HepG2 (cell line): ENCODE data around the gene ADIPOR2. TPM values are rescaled to one million over a fixed set of nuclear protein-coding genes. Genes with fewer than 3 reads are reported as not detected.

Experiments used
- CREM ChIP-seq, 2 experiments: sonication (generic) in 1 of 2; formaldehyde crosslinking in 1 of 2; IDR thresholded peaks; 2 replicates each; pipeline versions ENCODE4 v1.4.0 to v1.6.1; 2016 to 2020; ENCODE audit warnings: antibody characterized with exemption in 1 of 2, mild to moderate bottlenecking in 1 of 2, missing genetic modification reagents in 1 of 2
- EP300 ChIP-seq, 3 experiments: sonication (generic) in 1 of 3; formaldehyde crosslinking in 1 of 3; IDR thresholded peaks; 2 replicates each; pipeline versions ENCODE4 v1.5.1 to v1.6.1; 2011 to 2020; ENCODE audit warnings: low read depth in 2 of 3, low read length in 2 of 3, borderline replicate concordance in 1 of 3, improper control_type of control experiment in 1 of 3, mild to moderate bottlenecking in 1 of 3, missing genetic modification reagents in 1 of 3, moderate library complexity in 1 of 3
- FOXA1 ChIP-seq, 2 experiments: fragments of 450-650 bp in 1 of 2; sonication (generic) in 1 of 2; formaldehyde crosslinking in 1 of 2; IDR thresholded peaks; 2 replicates each; pipeline versions ENCODE4 v1.4.0 to v1.6.1; 2016 to 2020; ENCODE audit warnings: missing genetic modification reagents in 1 of 2
- FOXO1 ChIP-seq: sonication (generic); formaldehyde crosslinking; IDR thresholded peaks from 2 replicates; pipeline ENCODE4 v1.4.0; 2020; ENCODE audit warnings: missing genetic modification reagents
- GATAD2A ChIP-seq: IDR thresholded peaks from 2 replicates; pipeline ENCODE4 v1.6.1; 2016
- GFI1 ChIP-seq: sonication (generic); formaldehyde crosslinking; IDR thresholded peaks from 2 replicates; pipeline ENCODE4 v1.5.0; 2020; ENCODE audit warnings: missing genetic modification reagents, mild to moderate bottlenecking, borderline replicate concordance
- HDAC2 ChIP-seq: sonication (generic); formaldehyde crosslinking; IDR thresholded peaks from 2 replicates; pipeline ENCODE4 v1.4.0; 2020; ENCODE audit warnings: missing genetic modification reagents
- ISL2 ChIP-seq: sonication (generic); formaldehyde crosslinking; IDR thresholded peaks from 2 replicates; pipeline ENCODE4 v1.5.0; 2020; ENCODE audit warnings: missing genetic modification reagents
- KAT7 ChIP-seq: IDR thresholded peaks from 2 replicates; pipeline ENCODE4 v1.6.1; 2018; ENCODE audit warnings: borderline replicate concordance, missing compliant biosample characterization
- KDM1A ChIP-seq: IDR thresholded peaks from 2 replicates; pipeline ENCODE4 v1.6.1; 2016; ENCODE audit warnings: missing compliant biosample characterization
- KDM6A ChIP-seq: IDR thresholded peaks from 2 replicates; pipeline ENCODE4 v1.6.1; 2016; ENCODE audit warnings: low read depth
- MXD4 ChIP-seq: IDR thresholded peaks from 2 replicates; pipeline ENCODE4 v1.6.1; 2016; ENCODE audit warnings: mild to moderate bottlenecking, missing biosample characterization, missing genetic modification reagents
- NR3C1 ChIP-seq: sonication (generic); formaldehyde crosslinking; IDR thresholded peaks from 2 replicates; pipeline ENCODE4 v1.4.0; 2020; ENCODE audit warnings: missing genetic modification reagents
- PATZ1 ChIP-seq: sonication (generic); formaldehyde crosslinking; IDR thresholded peaks from 2 replicates; pipeline ENCODE4 v1.4.0; 2020; ENCODE audit warnings: missing genetic modification reagents
- RXRB ChIP-seq: IDR thresholded peaks from 2 replicates; pipeline ENCODE4 v1.6.1; 2016; ENCODE audit warnings: borderline replicate concordance, missing genetic modification reagents, missing compliant biosample characterization
- SIX1 ChIP-seq: sonication (generic); formaldehyde crosslinking; IDR thresholded peaks from 2 replicates; pipeline ENCODE4 v1.4.0; 2020; ENCODE audit warnings: missing genetic modification reagents, borderline replicate concordance
- THRA ChIP-seq: sonication (generic); formaldehyde crosslinking; IDR thresholded peaks from 2 replicates; pipeline ENCODE4 v1.4.0; 2020; ENCODE audit warnings: missing genetic modification reagents, borderline replicate concordance
- ZFP36L1 ChIP-seq: sonication (generic); formaldehyde crosslinking; IDR thresholded peaks from 2 replicates; pipeline ENCODE4 v1.8.0; 2022; ENCODE audit warnings: mild to moderate bottlenecking, missing genetic modification reagents, moderate library complexity
- ZKSCAN8 ChIP-seq: IDR thresholded peaks from 2 replicates; pipeline ENCODE4 v1.6.1; 2016; ENCODE audit warnings: borderline replicate concordance, missing genetic modification reagents, missing compliant biosample characterization
- ZMYM4 ChIP-seq: sonication (generic); formaldehyde crosslinking; IDR thresholded peaks from 2 replicates; pipeline ENCODE4 v1.8.1; 2023; ENCODE audit warnings: mild to moderate bottlenecking, missing genetic modification reagents
- ZNF205 ChIP-seq: IDR thresholded peaks from 2 replicates; pipeline ENCODE4 v1.6.1; 2018; ENCODE audit warnings: missing biosample characterization, missing genetic modification reagents
- ZNF331 ChIP-seq: sonication (generic); formaldehyde crosslinking; IDR thresholded peaks from 2 replicates; pipeline ENCODE4 v1.4.0; 2020; ENCODE audit warnings: missing genetic modification reagents
- polyA plus RNA-seq, 8 experiments: library from polyadenylated mRNA; depleted of rRNA in 3 of 8; stranded (reverse) in 7 of 8; unstranded in 1 of 8; fragments of >200 nt; fragmentation: Illumina TruSeq in 4 of 8; extraction: Trizol in 4 of 8; gene quantifications; 2 replicates each; pipeline versions ENCODE4 v1.2.1 to v1.2.3, GENCODE V29; 2011 to 2016; ENCODE audit warnings: low read depth in 4 of 8, missing spikeins in 1 of 8, mixed read lengths in 1 of 8; ENCODE audit not compliant: insufficient read depth in 1 of 8
- total RNA-seq, 5 experiments: library from RNA; depleted of rRNA; stranded (reverse); fragments of >200 nt; fragmentation: Illumina TruSeq; extraction: Trizol; gene quantifications; 2 replicates each; pipeline ENCODE4 v1.2.3, GENCODE V29; 2016; ENCODE audit warnings: low read depth in 1 of 5
- TF ChIP-seq, protein P1 (sequence below): sonication (generic); formaldehyde crosslinking; IDR thresholded peaks from 2 replicates; pipeline ENCODE4 v1.4.0; 2020; ENCODE audit warnings: missing genetic modification reagents
- TF ChIP-seq, protein P2 (sequence below): sonication (generic); formaldehyde crosslinking; IDR thresholded peaks from 2 replicates; pipeline ENCODE4 v1.4.0; 2020; ENCODE audit warnings: missing genetic modification reagents

Gene ADIPOR2
- total and polyA plus RNA-seq, 2 of the 13 experiments (the other 11 are each of a cell fraction or from before 2014, with no cell fraction given): 35.2 to 52.2 TPM

DNA sequence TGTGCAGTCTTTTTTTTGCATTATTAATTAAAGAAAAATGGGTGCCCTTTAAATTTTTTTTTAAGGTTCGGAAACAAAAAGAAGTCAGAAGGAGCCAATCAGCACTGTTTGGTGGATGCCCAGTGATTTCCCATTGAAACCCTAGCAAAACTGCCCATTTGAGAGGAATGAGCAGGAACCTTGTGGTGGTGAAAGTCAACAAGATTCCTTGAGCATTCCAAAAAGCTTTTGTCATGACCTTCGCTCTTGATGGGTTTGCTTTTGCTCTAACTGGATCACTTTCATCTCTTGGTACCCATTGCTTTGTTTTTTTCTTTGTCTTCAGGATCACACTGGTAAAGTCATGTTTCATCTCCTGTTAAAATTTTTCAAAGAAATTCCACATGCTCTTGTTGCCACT is 54.1 kb downstream of the ADIPOR2 start (continued):
- TF ChIP-seq, protein P1, sequence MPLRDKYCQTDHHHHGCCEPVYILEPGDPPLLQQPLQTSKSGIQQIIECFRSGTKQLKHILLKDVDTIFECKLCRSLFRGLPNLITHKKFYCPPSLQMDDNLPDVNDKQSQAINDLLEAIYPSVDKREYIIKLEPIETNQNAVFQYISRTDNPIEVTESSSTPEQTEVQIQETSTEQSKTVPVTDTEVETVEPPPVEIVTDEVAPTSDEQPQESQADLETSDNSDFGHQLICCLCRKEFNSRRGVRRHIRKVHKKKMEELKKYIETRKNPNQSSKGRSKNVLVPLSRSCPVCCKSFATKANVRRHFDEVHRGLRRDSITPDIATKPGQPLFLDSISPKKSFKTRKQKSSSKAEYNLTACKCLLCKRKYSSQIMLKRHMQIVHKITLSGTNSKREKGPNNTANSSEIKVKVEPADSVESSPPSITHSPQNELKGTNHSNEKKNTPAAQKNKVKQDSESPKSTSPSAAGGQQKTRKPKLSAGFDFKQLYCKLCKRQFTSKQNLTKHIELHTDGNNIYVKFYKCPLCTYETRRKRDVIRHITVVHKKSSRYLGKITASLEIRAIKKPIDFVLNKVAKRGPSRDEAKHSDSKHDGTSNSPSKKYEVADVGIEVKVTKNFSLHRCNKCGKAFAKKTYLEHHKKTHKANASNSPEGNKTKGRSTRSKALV: 0 out of 2 replicates have a peak, but pooled peaks have one; percentile 29
- TF ChIP-seq EP300 (IDR thresholded peaks at IDR 0.05; ENCODE audit: low read depth in 2 of 2, low read length in 2 of 2): peak in 1 of 2 experiments; percentile 87; a peak in 2 of 4 replicates
- TF ChIP-seq EP300 (CRISPR knock-in tag; IDR thresholded peaks at IDR 0.05; ENCODE audit: borderline replicate concordance): peak; percentile 79
- peak; percentile 88 for TF ChIP-seq ISL2 (CRISPR knock-in tag)
- no peak for TF ChIP-seq NR3C1 (CRISPR knock-in tag)
- peak; percentile 52; the same call in 1 of the 2 replicates for TF ChIP-seq GFI1 (CRISPR knock-in tag)
- TF ChIP-seq FOXA1 (IDR thresholded peaks at IDR 0.05): no peak
- TF ChIP-seq FOXA1 (CRISPR knock-in tag; IDR thresholded peaks at IDR 0.05): peak; percentile 92
- TF ChIP-seq ZNF331 (CRISPR knock-in tag): peak; percentile 53; the same call in 1 of the 2 replicates
- TF ChIP-seq CREM (IDR thresholded peaks at IDR 0.05): peak; percentile 45; the same call in 1 of the 2 replicates
- TF ChIP-seq CREM (CRISPR knock-in tag; IDR thresholded peaks at IDR 0.05): no peak
- peak; percentile 68; the same call in 1 of the 2 replicates for TF ChIP-seq KDM1A (CRISPR knock-in tag)
- TF ChIP-seq MXD4: 0 out of 2 replicates have a peak, but pooled peaks have one; percentile 21
- peak; percentile 39; the same call in 1 of the 2 replicates for TF ChIP-seq ZMYM4 (CRISPR knock-in tag)
- TF ChIP-seq FOXO1 (CRISPR knock-in tag): peak; percentile 64
- no peak for TF ChIP-seq ZFP36L1 (CRISPR knock-in tag)
- TF ChIP-seq, protein P2, sequence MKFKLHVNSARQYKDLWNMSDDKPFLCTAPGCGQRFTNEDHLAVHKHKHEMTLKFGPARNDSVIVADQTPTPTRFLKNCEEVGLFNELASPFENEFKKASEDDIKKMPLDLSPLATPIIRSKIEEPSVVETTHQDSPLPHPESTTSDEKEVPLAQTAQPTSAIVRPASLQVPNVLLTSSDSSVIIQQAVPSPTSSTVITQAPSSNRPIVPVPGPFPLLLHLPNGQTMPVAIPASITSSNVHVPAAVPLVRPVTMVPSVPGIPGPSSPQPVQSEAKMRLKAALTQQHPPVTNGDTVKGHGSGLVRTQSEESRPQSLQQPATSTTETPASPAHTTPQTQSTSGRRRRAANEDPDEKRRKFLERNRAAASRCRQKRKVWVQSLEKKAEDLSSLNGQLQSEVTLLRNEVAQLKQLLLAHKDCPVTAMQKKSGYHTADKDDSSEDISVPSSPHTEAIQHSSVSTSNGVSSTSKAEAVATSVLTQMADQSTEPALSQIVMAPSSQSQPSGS (CRISPR knock-in tag): 0 out of 2 replicates have a peak, but pooled peaks have one; percentile 34
- TF ChIP-seq HDAC2 (CRISPR knock-in tag): peak; percentile 60
- 0 out of 2 replicates have a peak, but pooled peaks have one; percentile 33 for TF ChIP-seq PATZ1 (CRISPR knock-in tag)
- TF ChIP-seq THRA (CRISPR knock-in tag): peak; percentile 25; the same call in 1 of the 2 replicates
- peak; percentile 28; the same call in 1 of the 2 replicates for TF ChIP-seq SIX1 (CRISPR knock-in tag)
- TF ChIP-seq RXRB (CRISPR knock-in tag): peak; percentile 47; the same call in 1 of the 2 replicates
- TF ChIP-seq ZNF205 (CRISPR knock-in tag): no peak
- peak; percentile 59; the same call in 1 of the 2 replicates for TF ChIP-seq ZKSCAN8
- TF ChIP-seq KAT7 (CRISPR knock-in tag): 0 out of 2 replicates have a peak, but pooled peaks have one; percentile 46
- TF ChIP-seq KDM6A (CRISPR knock-in tag): peak; percentile 41; the same call in 1 of the 2 replicates
- TF ChIP-seq GATAD2A (CRISPR knock-in tag): peak; percentile 78
